Trophoblast cell (in vitro differentiated cells and primary cell): ENCODE results near the gene PHLDA3.
"Not testable (repeated sequence)": the region's sequence is repeated elsewhere in the genome, so short reads cannot be mapped to it uniquely, and the experiment has no call there.

Experiments used
- DNase-seq, 2 donors: peaks; one replicate each; pipeline ENCODE4 v3.0.0-alpha.2; 2016
- H2AFZ ChIP-seq: 2 replicates; pipeline ENCODE4 v1.6.1; 2013; ENCODE audit warnings: low read length, moderate library complexity, mild to moderate bottlenecking; ENCODE audit not compliant: insufficient read depth, poor library complexity
- H2AK5ac ChIP-seq: 2 replicates; pipeline ENCODE4 v1.6.1; 2013; ENCODE audit warnings: mild to moderate bottlenecking, low read length
- H2BK120ac ChIP-seq: 2 replicates; pipeline ENCODE4 v1.6.1; 2013; ENCODE audit warnings: low read length, mild to moderate bottlenecking, moderate library complexity; ENCODE audit not compliant: insufficient read depth, poor library complexity
- H2BK12ac ChIP-seq: 2 replicates; pipeline ENCODE4 v1.6.1; 2013; ENCODE audit warnings: mild to moderate bottlenecking, low read length, moderate library complexity
- H2BK5ac ChIP-seq: 2 replicates; pipeline ENCODE4 v1.6.1; 2013; ENCODE audit warnings: low read length, low read depth, moderate library complexity, mild to moderate bottlenecking; ENCODE audit not compliant: poor library complexity
- H3K14ac ChIP-seq: 2 replicates; pipeline ENCODE4 v1.6.1; 2013; ENCODE audit warnings: mild to moderate bottlenecking, low read length
- H3K18ac ChIP-seq: 2 replicates; pipeline ENCODE4 v1.6.1; 2013; ENCODE audit warnings: mild to moderate bottlenecking, low read length
- H3K23ac ChIP-seq: 2 replicates; pipeline ENCODE4 v1.6.1; 2013; ENCODE audit warnings: low read length
- H3K27ac ChIP-seq: 2 replicates; pipeline ENCODE4 v1.5.1; 2013; ENCODE audit warnings: low read depth, mild to moderate bottlenecking, inconsistent platforms, low read length, moderate library complexity
- H3K27me3 ChIP-seq: 2 replicates; pipeline ENCODE4 v1.6.1; 2013; ENCODE audit warnings: inconsistent platforms, mild to moderate bottlenecking, low read length, moderate library complexity; ENCODE audit not compliant: insufficient read depth
- H3K36me3 ChIP-seq, 2 experiments: 1 replicate in 1 of 2; 2 replicates in 1 of 2; pipeline ENCODE4 v1.6.1; 2013; ENCODE audit warnings: low read length in 2 of 2, mild to moderate bottlenecking in 2 of 2, moderate library complexity in 1 of 2; ENCODE audit not compliant: insufficient read depth in 2 of 2, control insufficient read depth in 1 of 2
- H3K4ac ChIP-seq: 2 replicates; pipeline ENCODE4 v1.6.1; 2013; ENCODE audit warnings: low read depth, mild to moderate bottlenecking, low read length, moderate library complexity
- H3K4me1 ChIP-seq, 2 experiments: 1 replicate in 1 of 2; 2 replicates in 1 of 2; pipeline ENCODE4 v1.6.1; 2013; ENCODE audit warnings: low read length in 2 of 2, mild to moderate bottlenecking in 2 of 2, moderate library complexity in 1 of 2; ENCODE audit not compliant: insufficient read depth in 2 of 2, control insufficient read depth in 1 of 2
- H3K4me2 ChIP-seq: 2 replicates; pipeline ENCODE4 v1.6.1; 2013; ENCODE audit warnings: inconsistent platforms, mild to moderate bottlenecking, low read length, moderate library complexity
- H3K4me3 ChIP-seq: 2 replicates; pipeline ENCODE4 v1.5.1; 2013; ENCODE audit warnings: mild to moderate bottlenecking, low read depth, low read length, inconsistent platforms
- H3K79me1 ChIP-seq: one replicate; pipeline ENCODE4 v1.6.1; 2013; ENCODE audit warnings: low read length
- H3K79me2 ChIP-seq: 2 replicates; pipeline ENCODE4 v1.6.1; 2013; ENCODE audit warnings: low read length, mild to moderate bottlenecking; ENCODE audit not compliant: control insufficient read depth, insufficient read depth, poor library complexity
- H3K9ac ChIP-seq: 2 replicates; pipeline ENCODE4 v1.6.1; 2013; ENCODE audit warnings: mild to moderate bottlenecking, low read length
- H3K9me3 ChIP-seq: 2 replicates; pipeline ENCODE4 v1.6.1; 2013; ENCODE audit warnings: low read depth, mild to moderate bottlenecking, control low read depth, inconsistent platforms, low read length; ENCODE audit not compliant: insufficient read depth
- H4K12ac ChIP-seq: 2 replicates; pipeline ENCODE4 v1.6.1; 2013; ENCODE audit warnings: low read depth, mild to moderate bottlenecking, low read length, moderate library complexity
- H4K8ac ChIP-seq: 2 replicates; pipeline ENCODE4 v1.6.1; 2013; ENCODE audit warnings: low read depth, mild to moderate bottlenecking, low read length, moderate library complexity
- H4K91ac ChIP-seq: one replicate; pipeline ENCODE4 v1.6.1; 2013; ENCODE audit warnings: low read depth, mild to moderate bottlenecking, low read length, moderate library complexity
- WGBS: extraction: QIAGEN DNeasy Blood & Tissue Kit; methylation state at CpG from one replicate; pipeline ENCODE4 v1.1.7; 2013; ENCODE audit warnings: missing lambda C conversion rate; ENCODE audit not compliant: insufficient read length, insufficient coverage; ENCODE audit errors: extremely low coverage; 5-methylcytosine and 5-hydroxymethylcytosine counted together

The PHLDA3 gene

DNA sequence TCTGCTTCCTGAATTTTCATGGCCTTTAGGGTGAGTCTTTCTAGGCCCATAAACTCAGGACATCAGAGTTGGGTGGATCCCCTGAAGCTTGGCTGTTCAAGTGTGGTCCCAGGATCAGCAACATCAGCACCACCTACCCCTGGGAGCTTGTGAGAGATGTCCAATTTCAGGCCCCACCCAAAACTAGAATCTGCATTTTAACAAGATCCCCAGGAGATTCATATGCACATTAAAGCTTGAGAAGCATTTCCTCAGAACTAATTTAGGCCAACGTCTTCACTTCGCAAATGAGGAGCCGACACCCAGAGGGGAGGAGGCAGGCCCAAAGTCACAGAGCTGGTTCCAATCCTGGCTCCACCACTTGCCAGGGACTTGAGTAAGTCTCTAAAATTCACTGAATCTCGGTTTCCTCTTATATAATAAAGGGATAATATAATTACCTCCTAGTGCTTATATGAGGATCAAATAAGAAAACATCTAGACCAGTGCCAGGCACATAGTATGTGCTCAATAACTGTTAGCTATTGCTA lies 10.3 kb upstream of the PHLDA3 start:
- peaks cover 18% of the 10 kb centered on the region for H3K79me1 ChIP-seq
- no peak overlapping the region for H3K27ac ChIP-seq
- no peak overlapping the region for H3K18ac ChIP-seq
- H4K91ac ChIP-seq: no peak overlapping the region
- H3K9ac ChIP-seq: no peak overlapping the region
- H3K14ac ChIP-seq: no peak overlapping the region
- no peaks in the 10 kb centered on the region for H3K9me3 ChIP-seq
- no peaks in the 10 kb centered on the region for H3K27me3 ChIP-seq
- H3K4me1 ChIP-seq: peaks cover 20 to 21% of the 10 kb centered on the region in 2 experiments
- no peak overlapping the region for H2BK120ac ChIP-seq
- H2AK5ac ChIP-seq: no peak overlapping the region
- H3K4ac ChIP-seq: no peak overlapping the region
- no peak overlapping the region for H2AFZ ChIP-seq
- peaks cover 10 to 14% of the 10 kb centered on the region in 2 experiments for H3K36me3 ChIP-seq
- H2BK12ac ChIP-seq: no peak overlapping the region
- H3K79me2 ChIP-seq: no peaks in the 10 kb centered on the region
- no peak overlapping the region for H3K23ac ChIP-seq
- H4K8ac ChIP-seq: no peak overlapping the region
- no peak overlapping the region for H4K12ac ChIP-seq
- no peak overlapping the region for H3K4me3 ChIP-seq
- WGBS: no CpG with 5 or more reads among the region's 4 CpGs
- H3K4me2 ChIP-seq: no peak overlapping the region
- no peak overlapping the region for H2BK5ac ChIP-seq
- no peak for DNase-seq

DNA sequence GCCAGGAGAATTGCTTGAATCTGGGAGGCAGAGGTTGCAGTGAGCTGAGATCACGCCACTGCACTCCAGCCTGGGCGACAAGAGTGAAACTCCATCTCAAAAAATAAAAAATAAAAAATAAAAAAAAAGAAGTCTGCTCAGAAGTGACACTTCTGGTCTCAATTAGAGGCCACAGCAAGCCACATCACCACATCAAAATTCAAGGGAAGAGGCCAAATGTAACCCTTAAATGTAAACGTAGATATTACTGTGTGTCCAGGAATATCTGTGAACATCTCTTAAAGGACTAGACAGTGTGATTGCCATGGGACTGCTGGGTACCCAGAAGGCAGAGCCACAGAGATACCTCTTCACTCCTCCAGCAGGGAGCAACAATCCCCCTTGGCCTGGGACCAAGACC lies 9.7 kb upstream of the PHLDA3 start:
- H3K18ac ChIP-seq, H3K4me3 ChIP-seq, H3K9ac ChIP-seq, H4K8ac ChIP-seq, H2BK12ac ChIP-seq, H3K23ac ChIP-seq, H3K14ac ChIP-seq, H3K27me3 ChIP-seq, H3K27ac ChIP-seq, H2BK120ac ChIP-seq, H3K4ac ChIP-seq, H4K12ac ChIP-seq, H3K9me3 ChIP-seq, H2BK5ac ChIP-seq, H4K91ac ChIP-seq, DNase-seq, H2AFZ ChIP-seq, H3K4me2 ChIP-seq, H3K79me2 ChIP-seq, H2AK5ac ChIP-seq, H3K36me3 ChIP-seq: not testable (repeated sequence)
- no CpG with 5 or more reads among the region's 3 CpGs for WGBS
- Histone ChIP-seq H3K79me1 (peaks cover 17% of the 10 kb centered on the region), H3K4me1 (peaks cover 20 to 21% of the 10 kb centered on the region in 2 experiments)

DNA sequence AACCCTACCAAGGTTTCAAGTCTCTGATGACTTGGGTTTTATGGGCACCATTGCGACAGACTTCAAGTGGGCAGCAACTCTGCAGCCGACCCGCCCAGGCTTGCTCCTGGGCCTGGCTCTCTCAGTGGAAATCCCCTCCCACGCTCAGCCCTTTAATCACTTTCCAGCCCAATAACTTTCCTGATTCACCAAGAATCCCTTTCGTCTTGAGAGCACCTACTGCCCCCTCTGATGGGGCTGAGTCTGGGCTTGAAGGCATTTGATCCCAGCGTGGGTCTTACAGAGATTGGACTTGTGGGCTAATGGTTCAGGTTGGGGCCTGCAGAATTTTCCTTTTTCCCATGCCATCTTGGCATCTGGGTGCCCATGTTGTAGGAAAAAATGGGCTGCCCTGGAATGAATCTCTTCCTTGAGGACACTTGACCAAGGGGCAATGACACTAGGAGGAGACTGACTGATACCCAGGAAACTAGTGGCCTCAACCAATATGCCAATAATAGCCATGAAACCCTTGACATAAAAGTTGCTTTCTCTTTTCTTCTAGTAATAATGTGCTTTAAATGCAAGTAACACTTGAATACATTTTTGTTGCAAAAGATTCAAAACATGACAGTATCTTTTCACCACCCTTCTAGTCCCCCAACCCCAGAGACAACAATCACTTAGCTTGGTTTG lies 7.8 kb upstream of the PHLDA3 start:
- Histone ChIP-seq H3K9ac (no peak overlapping the region), H3K4me2 (no peak overlapping the region), H3K14ac (no peak overlapping the region), H3K27ac (no peak overlapping the region), H3K4me1 (peaks cover 11 to 15% of the 10 kb centered on the region in 2 experiments), H3K4me3 (no peak overlapping the region), H3K18ac (no peak overlapping the region), H3K9me3 (no peaks in the 10 kb centered on the region), H2BK120ac (no peak overlapping the region), H4K8ac (no peak overlapping the region), H2BK5ac (no peak overlapping the region), H2AFZ (no peak overlapping the region), H2BK12ac (no peak overlapping the region), H3K36me3 (no peaks in the 10 kb centered on the region), H3K79me2 (no peaks in the 10 kb centered on the region), H3K79me1 (peaks cover 6% of the 10 kb centered on the region), H2AK5ac (no peak overlapping the region), H3K4ac (no peak overlapping the region), H3K23ac (no peak overlapping the region), H3K27me3 (no peaks in the 10 kb centered on the region), H4K91ac (no peak overlapping the region), H4K12ac (no peak overlapping the region)
- DNase-seq: no peak
- WGBS: no CpG with 5 or more reads among the region's 6 CpGs

DNA sequence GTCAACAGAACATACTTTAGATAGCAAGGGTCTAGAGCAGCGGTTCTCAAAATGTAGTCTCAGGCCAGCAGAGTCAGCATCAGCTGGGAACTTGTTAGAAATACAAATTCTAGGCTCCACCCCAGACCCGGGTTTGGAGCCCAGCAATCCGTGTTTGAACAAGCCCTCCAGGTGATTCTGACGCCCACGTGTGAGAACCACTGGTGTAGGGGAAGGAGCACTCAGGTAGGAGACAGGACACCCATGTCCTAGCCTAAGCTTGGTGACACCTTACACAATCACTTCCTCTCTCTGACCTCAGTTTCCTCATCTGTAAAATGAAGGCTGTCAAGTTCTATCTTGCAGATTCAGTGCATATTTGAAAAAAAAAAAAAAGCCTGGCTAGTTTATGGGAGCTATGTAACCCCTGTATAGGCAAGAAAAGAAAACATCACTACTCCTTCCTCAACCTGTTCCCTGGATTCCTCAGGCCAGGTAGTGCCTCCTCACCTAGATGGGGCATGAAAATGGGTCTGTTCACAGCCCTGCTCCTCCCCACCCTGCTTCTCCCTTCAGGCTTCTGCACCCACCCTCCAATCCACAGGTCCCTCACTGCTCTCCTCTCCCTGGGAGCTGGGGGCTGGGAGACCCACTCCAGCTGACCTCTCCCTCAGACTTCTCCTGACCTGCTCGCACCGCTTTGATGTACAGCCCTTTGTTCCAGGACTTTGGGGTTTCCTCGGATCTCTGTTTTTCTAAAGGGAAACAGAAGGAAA lies 7.1 kb upstream of the PHLDA3 start:
- Histone ChIP-seq H3K18ac (no peak overlapping the region), H2BK120ac (no peak overlapping the region), H2AFZ (no peak overlapping the region), H3K79me1 (peaks cover 5% of the 10 kb centered on the region), H3K9me3 (no peaks in the 10 kb centered on the region), H4K8ac (no peak overlapping the region), H3K36me3 (no peaks in the 10 kb centered on the region), H3K4ac (no peak overlapping the region), H4K91ac (no peak overlapping the region), H2BK12ac (no peak overlapping the region), H3K27ac (no peak overlapping the region), H3K9ac (no peak overlapping the region), H2AK5ac (no peak overlapping the region), H3K27me3 (no peaks in the 10 kb centered on the region), H4K12ac (no peak overlapping the region), H3K4me2 (no peak overlapping the region), H3K14ac (no peak overlapping the region), H3K79me2 (no peaks in the 10 kb centered on the region), H3K23ac (no peak overlapping the region), H3K4me1 (peaks cover 7 to 11% of the 10 kb centered on the region in 2 experiments), H3K4me3 (no peak overlapping the region), H2BK5ac (no peak overlapping the region)
- no peak for DNase-seq
- no CpG with 5 or more reads among the region's 8 CpGs for WGBS
